Mesenchymal stem cell (in vitro differentiated cells and primary cell): ENCODE results near the gene THEM4.

Experiments
- DNase-seq: peaks from one replicate; pipeline ENCODE4 v3.0.0-alpha.2; 2013
- H2AFZ ChIP-seq: one replicate; pipeline ENCODE4 v1.6.1; 2013; ENCODE audit warnings: low read depth, mild to moderate bottlenecking, control low read depth, inconsistent platforms, low read length, moderate library complexity
- H2AK5ac ChIP-seq: 2 replicates; pipeline ENCODE4 v1.6.1; 2013; ENCODE audit warnings: low read length, moderate library complexity, mild to moderate bottlenecking, inconsistent platforms; ENCODE audit not compliant: severe bottlenecking
- H2BK120ac ChIP-seq: one replicate; pipeline ENCODE4 v1.6.1; 2013; ENCODE audit warnings: low read depth, mild to moderate bottlenecking, inconsistent platforms, low read length, moderate library complexity
- H2BK12ac ChIP-seq, 2 experiments: one replicate each; pipeline ENCODE4 v1.6.1; 2013; ENCODE audit warnings: inconsistent platforms in 2 of 2, low read length in 2 of 2, mild to moderate bottlenecking in 2 of 2, moderate library complexity in 2 of 2, control low read depth in 1 of 2
- H2BK15ac ChIP-seq: one replicate; pipeline ENCODE4 v1.6.1; 2013; ENCODE audit warnings: mild to moderate bottlenecking, low read depth, inconsistent platforms; ENCODE audit not compliant: poor library complexity, severe bottlenecking
- H2BK5ac ChIP-seq: 2 replicates; pipeline ENCODE4 v1.6.1; 2013; ENCODE audit warnings: low read depth, mild to moderate bottlenecking, low read length, control low read depth, inconsistent platforms; ENCODE audit not compliant: poor library complexity, severe bottlenecking
- H3K14ac ChIP-seq, 2 experiments: one replicate each; pipeline ENCODE4 v1.6.1; 2013; ENCODE audit warnings: inconsistent platforms in 2 of 2, low read length in 2 of 2, control low read depth in 1 of 2, mild to moderate bottlenecking in 1 of 2, moderate library complexity in 1 of 2
- H3K18ac ChIP-seq, 2 experiments: one replicate each; pipeline ENCODE4 v1.6.1; 2013; ENCODE audit warnings: inconsistent platforms in 2 of 2, low read length in 2 of 2, control low read depth in 1 of 2, low read depth in 1 of 2, mild to moderate bottlenecking in 1 of 2
- H3K23ac ChIP-seq, 2 experiments: one replicate each; pipeline ENCODE4 v1.6.1; 2013; ENCODE audit warnings: inconsistent platforms in 2 of 2, low read length in 2 of 2, mild to moderate bottlenecking in 2 of 2, moderate library complexity in 2 of 2, control low read depth in 1 of 2
- H3K27ac ChIP-seq: 2 replicates; pipeline ENCODE4 v1.5.1; 2013; ENCODE audit warnings: mild to moderate bottlenecking, moderate library complexity, low read length, control low read depth, inconsistent platforms; ENCODE audit not compliant: poor library complexity, severe bottlenecking
- H3K27me3 ChIP-seq, 2 experiments: 2 replicates each; pipeline versions ENCODE4 v1.6.1 to v1.7.0; 2013; ENCODE audit warnings: low read length in 2 of 2, mild to moderate bottlenecking in 2 of 2, moderate library complexity in 2 of 2, control low read depth in 1 of 2, inconsistent platforms in 1 of 2; ENCODE audit not compliant: control insufficient read depth in 1 of 2, insufficient read depth in 1 of 2
- H3K36me3 ChIP-seq, 2 experiments: 2 replicates each; pipeline versions ENCODE4 v1.6.1 to v1.7.0; 2013; ENCODE audit warnings: low read length in 2 of 2, control low read depth in 1 of 2, inconsistent platforms in 1 of 2, low read depth in 1 of 2, mild to moderate bottlenecking in 1 of 2; ENCODE audit not compliant: insufficient read depth in 2 of 2, control insufficient read depth in 1 of 2
- H3K4ac ChIP-seq, 2 experiments: one replicate each; pipeline ENCODE4 v1.6.1; 2013; ENCODE audit warnings: inconsistent platforms in 2 of 2, low read length in 2 of 2, mild to moderate bottlenecking in 2 of 2, moderate library complexity in 2 of 2, control low read depth in 1 of 2, low read depth in 1 of 2
- H3K4me1 ChIP-seq: 2 replicates; pipeline ENCODE4 v1.6.1; 2013; ENCODE audit warnings: low read depth, low read length, control low read depth; ENCODE audit not compliant: control insufficient read depth, insufficient read depth
- H3K4me2 ChIP-seq: 2 replicates; pipeline ENCODE4 v1.6.1; 2013; ENCODE audit warnings: low read length, mild to moderate bottlenecking, inconsistent platforms; ENCODE audit not compliant: poor library complexity, severe bottlenecking
- H3K4me3 ChIP-seq, 2 experiments: 2 replicates each; pipeline versions ENCODE4 v1.5.1 to v1.7.0; 2013; ENCODE audit warnings: low read length in 2 of 2, mild to moderate bottlenecking in 2 of 2, control low read depth in 1 of 2, low read depth in 1 of 2; ENCODE audit not compliant: insufficient read depth in 1 of 2
- H3K79me1 ChIP-seq: replicated peaks from 2 replicates; pipeline ENCODE4 v1.6.1; 2013; ENCODE audit warnings: mild to moderate bottlenecking, control low read depth, low read length, inconsistent platforms; ENCODE audit not compliant: poor library complexity, severe bottlenecking
- H3K9ac ChIP-seq: 2 replicates; pipeline ENCODE4 v1.7.0; 2013; ENCODE audit warnings: mild to moderate bottlenecking, low read length, moderate library complexity
- H3K9me3 ChIP-seq: 2 replicates; pipeline ENCODE4 v1.7.0; 2013; ENCODE audit warnings: mild to moderate bottlenecking, low read length; ENCODE audit not compliant: control insufficient read depth
- H4K8ac ChIP-seq: one replicate; pipeline ENCODE4 v1.6.1; 2013; ENCODE audit warnings: inconsistent platforms, mild to moderate bottlenecking, low read length, moderate library complexity
- H4K91ac ChIP-seq: one replicate; pipeline ENCODE4 v1.6.1; 2013; ENCODE audit warnings: mild to moderate bottlenecking, low read length, inconsistent platforms
- WGBS: methylation state at CpG from one replicate; pipeline ENCODE4 v1.1.7; 2013; ENCODE audit warnings: mixed read lengths; 5-methylcytosine and 5-hydroxymethylcytosine counted together

The THEM4 gene

GRCh38 chr1:151838222-151839081 lies 70.9 kb downstream of the THEM4 start:
- no peak overlapping the region for H2BK5ac ChIP-seq

GRCh38 chr1:151837884-151838221 lies 71.5 kb downstream of the THEM4 start:
- Histone ChIP-seq H3K79me1 (no peaks in the 10 kb centered on the region), H3K9ac (no peak overlapping the region), H2BK15ac (no peak overlapping the region), H3K27me3 (peaks cover 43 to 47% of the 10 kb centered on the region in 2 experiments), H3K4me2 (peak overlapping the region; percentile 79), H2AK5ac (no peak overlapping the region), H3K36me3 (no peaks in the 10 kb centered on the region), H2BK5ac (no peak overlapping the region), H4K8ac (no peak overlapping the region), H3K4ac (no peak overlapping the region), H3K4me1 (peaks cover 20% of the 10 kb centered on the region), H3K4me3 (peak overlapping the region; percentile 43 to 51), H2AFZ (no peak overlapping the region), H3K14ac (no peak overlapping the region), H2BK120ac (no peak overlapping the region), H3K23ac (no peak overlapping the region), H4K91ac (no peak overlapping the region), H3K18ac (no peak overlapping the region), H2BK12ac (no peak overlapping the region), H3K27ac (no peak overlapping the region), H3K9me3 (no peaks in the 10 kb centered on the region)
- DNase-seq = no peak
- WGBS = 5% methylated on average over 19 of the region's 26 CpGs

More at GRCh38 chr1:151838222-151839081, 70.9 kb downstream of the THEM4 start:
- peak overlapping the region in 1 of 2 experiments; percentile 65 for H3K23ac ChIP-seq
- H2AK5ac ChIP-seq = no peak overlapping the region
- H3K27me3 ChIP-seq = peaks cover 41 to 43% of the 10 kb centered on the region in 2 experiments
- no peak overlapping the region for H2BK120ac ChIP-seq
- H3K4me3 ChIP-seq = peak overlapping the region; percentile 43 to 51
- no peak overlapping the region for H2BK15ac ChIP-seq
- H4K91ac ChIP-seq = no peak overlapping the region
- H3K4me2 ChIP-seq = peak overlapping the region; percentile 79
- no peak overlapping the region for H2BK12ac ChIP-seq
- H3K4ac ChIP-seq = no peak overlapping the region
- no peak overlapping the region for H4K8ac ChIP-seq
- WGBS = 4% methylated on average over 79 of the region's 117 CpGs
- H3K4me1 ChIP-seq = peaks cover 20% of the 10 kb centered on the region
- H2AFZ ChIP-seq = peak overlapping the region; percentile 1
- H3K9me3 ChIP-seq = no peaks in the 10 kb centered on the region
- no peak overlapping the region for H3K14ac ChIP-seq
- H3K79me1 ChIP-seq = no peaks in the 10 kb centered on the region
- H3K18ac ChIP-seq = no peak overlapping the region
- H3K36me3 ChIP-seq = no peaks in the 10 kb centered on the region
- no peak overlapping the region for H3K27ac ChIP-seq
- peak overlapping the region; percentile 18 for H3K9ac ChIP-seq
- peak; percentile 11 for DNase-seq

DNA sequence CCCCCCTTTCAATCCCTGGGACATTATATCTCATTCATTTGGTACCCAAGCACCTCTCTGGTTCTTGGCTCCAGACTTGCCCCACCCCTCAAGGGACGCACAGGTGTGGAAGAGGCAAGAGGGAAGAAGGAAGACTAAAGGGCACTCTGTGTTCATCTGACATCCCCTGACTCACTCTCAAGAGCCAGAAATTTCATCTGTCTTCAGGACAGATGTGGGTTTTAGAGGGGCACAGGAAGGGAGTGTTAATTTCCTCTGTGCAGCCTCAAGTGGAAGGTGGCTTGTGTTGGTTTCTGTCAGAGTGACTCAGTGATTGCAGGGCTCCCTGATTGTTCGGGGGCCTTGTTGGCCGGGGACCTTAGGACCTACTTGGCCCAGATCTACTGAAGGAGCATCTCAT lies 72.1 kb downstream of the THEM4 start:
- no peak overlapping the region for H3K23ac ChIP-seq
- H2BK5ac ChIP-seq = no peak overlapping the region
- no peaks in the 10 kb centered on the region for H3K79me1 ChIP-seq
- no peak overlapping the region for H2BK15ac ChIP-seq
- H3K4me1 ChIP-seq = peaks cover 22% of the 10 kb centered on the region
- DNase-seq = no peak
- 85% methylated on average over 3 of the region's 3 CpGs for WGBS
- H3K4me3 ChIP-seq = no peak overlapping the region
- no peak overlapping the region for H2AFZ ChIP-seq
- H2AK5ac ChIP-seq = no peak overlapping the region
- H2BK120ac ChIP-seq = no peak overlapping the region
- H4K8ac ChIP-seq = no peak overlapping the region
- no peak overlapping the region for H3K9ac ChIP-seq
- no peaks in the 10 kb centered on the region for H3K9me3 ChIP-seq
- no peak overlapping the region for H3K18ac ChIP-seq
- H2BK12ac ChIP-seq = no peak overlapping the region
- H3K14ac ChIP-seq = no peak overlapping the region
- no peaks in the 10 kb centered on the region for H3K36me3 ChIP-seq
- H3K27ac ChIP-seq = no peak overlapping the region
- no peak overlapping the region for H3K4ac ChIP-seq
- no peak overlapping the region for H3K4me2 ChIP-seq
- peaks cover 43 to 54% of the 10 kb centered on the region in 2 experiments for H3K27me3 ChIP-seq
- H4K91ac ChIP-seq = no peak overlapping the region

- DNase-seq = no peak
- no peak overlapping the region for H3K9ac ChIP-seq
- no peak overlapping the region for H3K27ac ChIP-seq
- H2BK12ac ChIP-seq = no peak overlapping the region
- no peak overlapping the region for H4K8ac ChIP-seq
- H3K18ac ChIP-seq = no peak overlapping the region
- WGBS = 83% methylated on average over 3 of the region's 7 CpGs
- no peak overlapping the region for H2AK5ac ChIP-seq
- H3K79me1 ChIP-seq = no peaks in the 10 kb centered on the region
- H3K4ac ChIP-seq = no peak overlapping the region
- H3K4me1 ChIP-seq = peaks cover 22% of the 10 kb centered on the region
- H3K4me2 ChIP-seq = no peak overlapping the region
- H2BK120ac ChIP-seq = no peak overlapping the region
- no peak overlapping the region for H4K91ac ChIP-seq
- no peak overlapping the region for H2BK5ac ChIP-seq
- H3K27me3 ChIP-seq = peaks cover 40 to 67% of the 10 kb centered on the region in 2 experiments
- H3K14ac ChIP-seq = no peak overlapping the region
- no peak overlapping the region for H3K23ac ChIP-seq
- H2BK15ac ChIP-seq = no peak overlapping the region
- no peaks in the 10 kb centered on the region for H3K9me3 ChIP-seq
- no peaks in the 10 kb centered on the region for H3K36me3 ChIP-seq
- H2AFZ ChIP-seq = no peak overlapping the region
- H3K4me3 ChIP-seq = no peak overlapping the region
Measured at GRCh38 chr1:151835596-151835995, 73.7 kb downstream of the THEM4 start.
